ENCODE measurements around the gene TGIF2. TPM values are rescaled to one million over a fixed set of nuclear protein-coding genes. Genes with fewer than 3 reads are reported as not detected.

TGIF2 gene
- total and polyA plus RNA-seq, 9 of the 15 experiments (the other 6 are each of a cell fraction or from before 2014, with no cell fraction given): 6.8 to 27.8 (median 15.7) TPM

GRCh38 chr20:36604952-36605398, 31.6 kb downstream of the TGIF2 start (continued):
- TF ChIP-seq MGA (IDR thresholded peaks at IDR 0.05): peak; percentile 82; the same call in 1 of the 2 replicates
- TF ChIP-seq BRD4 (IDR thresholded peaks at IDR 0.05): peak; percentile 67; the same call in 1 of the 2 replicates
- TF ChIP-seq CEBPB (tag; IDR thresholded peaks at IDR 0.05): no peak
- TF ChIP-seq, protein P1, sequence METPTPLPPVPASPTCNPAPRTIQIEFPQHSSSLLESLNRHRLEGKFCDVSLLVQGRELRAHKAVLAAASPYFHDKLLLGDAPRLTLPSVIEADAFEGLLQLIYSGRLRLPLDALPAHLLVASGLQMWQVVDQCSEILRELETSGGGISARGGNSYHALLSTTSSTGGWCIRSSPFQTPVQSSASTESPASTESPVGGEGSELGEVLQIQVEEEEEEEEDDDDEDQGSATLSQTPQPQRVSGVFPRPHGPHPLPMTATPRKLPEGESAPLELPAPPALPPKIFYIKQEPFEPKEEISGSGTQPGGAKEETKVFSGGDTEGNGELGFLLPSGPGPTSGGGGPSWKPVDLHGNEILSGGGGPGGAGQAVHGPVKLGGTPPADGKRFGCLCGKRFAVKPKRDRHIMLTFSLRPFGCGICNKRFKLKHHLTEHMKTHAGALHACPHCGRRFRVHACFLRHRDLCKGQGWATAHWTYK (CRISPR knock-in tag; IDR thresholded peaks at IDR 0.05): 0 out of 2 replicates have a peak, but pooled peaks have one; percentile 31
- TF ChIP-seq SUPT5H (IDR thresholded peaks at IDR 0.05): no peak
- TF ChIP-seq ARNT (IDR thresholded peaks at IDR 0.05): no peak
- no peak for TF ChIP-seq ZBTB2 (IDR thresholded peaks at IDR 0.05)
- no peak for TF ChIP-seq HMGN3 (IDR thresholded peaks at IDR 0.05; ENCODE audit: borderline replicate concordance, extremely low read depth, insufficient read length, low read depth, low read length)
- peak; percentile 60; the same call in 1 of the 2 replicates for TF ChIP-seq NFRKB (IDR thresholded peaks at IDR 0.05; ENCODE audit: low read depth)
- no peak for TF ChIP-seq HNRNPH1 (optimal IDR thresholded peaks at IDR 0.05; ENCODE audit: low read depth, low read length)
- no peak for TF ChIP-seq RCOR1 (IDR thresholded peaks at IDR 0.05; ENCODE audit: borderline replicate concordance in 1 of 2, low read depth in 2 of 2, low read length in 2 of 2)
- TF ChIP-seq ZNF444 (CRISPR knock-in tag; IDR thresholded peaks at IDR 0.05): no peak

Data from K562 (cell line).